Spinal cord (tissue), 10 donors: ENCODE data around the gene KIF15. TPM values are rescaled to one million over a fixed set of nuclear protein-coding genes. Genes with fewer than 3 reads are reported as not detected.
A peak's percentile ranks its signal among the peaks of the same experiment; 100 is the strongest.
"Not testable (repeated sequence)": the region's sequence is repeated elsewhere in the genome, so short reads cannot be mapped to it uniquely, and the experiment has no call there.

ENCODE experiments used
- DNase-seq, 6 donors: peaks; one replicate each; pipeline versions ENCODE4 v3.0.0 to v3.0.0-alpha.2; 2013 to 2015; ENCODE audit warnings: low spot score in 6 of 6, low read depth in 4 of 6
- H3K27ac ChIP-seq: one replicate; pipeline ENCODE4 v1.5.1; 2013; ENCODE audit warnings: low read depth, low read length, control low read depth
- H3K27me3 ChIP-seq: one replicate; pipeline ENCODE4 v1.6.1; 2013; ENCODE audit warnings: low read length; ENCODE audit not compliant: control insufficient read depth, insufficient read depth
- H3K36me3 ChIP-seq: one replicate; pipeline ENCODE4 v1.6.1; 2013; ENCODE audit warnings: low read length; ENCODE audit not compliant: control insufficient read depth, insufficient read depth
- H3K4me1 ChIP-seq: one replicate; pipeline ENCODE4 v1.6.1; 2013; ENCODE audit warnings: low read length; ENCODE audit not compliant: control insufficient read depth, insufficient read depth
- H3K4me3 ChIP-seq: one replicate; pipeline ENCODE4 v1.5.1; 2013; ENCODE audit warnings: low read depth, low read length, control low read depth
- H3K9me3 ChIP-seq: one replicate; pipeline ENCODE4 v1.6.1; 2013; ENCODE audit warnings: low read length; ENCODE audit not compliant: control insufficient read depth, insufficient read depth
- whole genome bisulfite sequencing: methylation state at CpG from one replicate; pipeline ENCODE4 v1.1.5; 2013; ENCODE audit warnings: missing lambda C conversion rate; ENCODE audit not compliant: insufficient coverage; 5-methylcytosine and 5-hydroxymethylcytosine counted together
- polyA plus RNA-seq, 2 donors: library from polyadenylated mRNA; unstranded; fragments of 120-200 nt; gene quantifications; one replicate each; pipeline ENCODE4 v1.2.1, GENCODE V29; 2013; ENCODE audit not compliant: insufficient read length in 2 of 2
- total RNA-seq, 2 donors: library from RNA; depleted of rRNA in 1 of 2; stranded (reverse); fragments of 120-200 nt in 1 of 2; fragments of >200 nt in 1 of 2; gene quantifications; one replicate each; pipeline versions ENCODE4 v1.2.3 to v1.2.4, GENCODE V29; 2013 to 2014
- donor health status: healthy.

Gene KIF15
- total and polyA plus RNA-seq, 4 donors, result 10.4 to 14.0 (median 13.0) TPM

GRCh38 chr3:44845528-44846520 lies 84.2 kb downstream of the KIF15 start:
- 71% methylated on average over 6 of the region's 7 CpGs for WGBS
- Histone ChIP-seq H3K27me3 (no peaks in the 10 kb centered on the region), H3K27ac (no peak overlapping the region), H3K4me1 (no peaks in the 10 kb centered on the region), H3K36me3 (peaks cover 7% of the 10 kb centered on the region), H3K9me3 (no peaks in the 10 kb centered on the region), H3K4me3 (no peak overlapping the region)
- DNase-seq, result peak in 3 of 6 donors; percentile 10 to 55 (median 34)

- H3K4me3 ChIP-seq, result no peak overlapping the region
- WGBS, result 88% methylated on average over 1 of the region's 1 CpG
- no peaks in the 10 kb centered on the region for H3K36me3 ChIP-seq
- DNase-seq, result no peak
- H3K27ac ChIP-seq, result no peak overlapping the region
- H3K4me1 ChIP-seq, result no peaks in the 10 kb centered on the region
- H3K9me3 ChIP-seq, result no peaks in the 10 kb centered on the region
- H3K27me3 ChIP-seq, result no peaks in the 10 kb centered on the region
These were observed 87.0 kb downstream of the KIF15 start for GRCh38 chr3:44848634-44849033.

- H3K27me3 ChIP-seq, H3K36me3 ChIP-seq: not testable (repeated sequence)
- WGBS, result 99% methylated on average over 5 of the region's 6 CpGs
These were observed 95.1 kb downstream of the KIF15 start for GRCh38 chr3:44856663-44857062.

DNA sequence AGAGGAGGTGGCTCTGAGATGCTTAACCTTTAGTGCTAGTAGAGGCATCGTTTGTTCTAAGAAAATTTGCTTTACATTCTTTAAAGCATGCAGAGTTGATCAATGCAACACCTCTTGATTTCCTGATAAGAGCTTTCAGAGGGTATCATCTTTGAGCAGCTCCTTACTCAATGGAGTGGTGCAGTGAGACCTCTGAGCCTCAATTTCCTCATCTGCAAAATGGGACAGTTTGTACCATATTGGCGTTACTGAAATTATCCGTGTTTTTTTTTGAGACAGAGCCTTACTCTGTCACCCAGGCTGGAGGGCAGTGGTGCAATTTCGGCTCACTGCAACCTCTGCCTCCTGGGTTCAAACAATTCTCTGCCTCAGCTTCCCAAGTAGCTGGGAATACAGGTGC lies 98.5 kb downstream of the KIF15 start:
- Histone ChIP-seq H3K4me1 (peaks cover 11% of the 10 kb centered on the region), H3K27ac (no peak overlapping the region), H3K4me3 (no peak overlapping the region), H3K36me3 (no peaks in the 10 kb centered on the region), H3K27me3 (no peaks in the 10 kb centered on the region), H3K9me3 (no peaks in the 10 kb centered on the region)
- WGBS, result 93% methylated on average over 3 of the region's 4 CpGs
- no peak for DNase-seq

More at GRCh38 chr3:44856663-44857062, 95.1 kb downstream of the KIF15 start:
- not testable (repeated sequence) for H3K4me1 ChIP-seq, H3K9me3 ChIP-seq, H3K27ac ChIP-seq, DNase-seq, H3K4me3 ChIP-seq

- DNase-seq, result peak; percentile 85 to 98 (median 88)
- WGBS, result under 1% methylated on average over 89 of the region's 91 CpGs
- Histone ChIP-seq H3K9me3 (no peaks in the 10 kb centered on the region), H3K27me3 (no peaks in the 10 kb centered on the region), H3K36me3 (peaks cover 6% of the 10 kb centered on the region), H3K4me1 (peaks cover 11% of the 10 kb centered on the region), H3K27ac (peak within 1 kb of the TSS; percentile 97), H3K4me3 (peak within 1 kb of the TSS; percentile 78)
These were observed 100.0 kb downstream of the KIF15 start, which contains the start of gene TMEM42 for GRCh38 chr3:44861412-44862225. Gene TMEM42 (plus strand): TSS chr3:44861912. CDS start chr3:44861925, 13 bp downstream.

DNA sequence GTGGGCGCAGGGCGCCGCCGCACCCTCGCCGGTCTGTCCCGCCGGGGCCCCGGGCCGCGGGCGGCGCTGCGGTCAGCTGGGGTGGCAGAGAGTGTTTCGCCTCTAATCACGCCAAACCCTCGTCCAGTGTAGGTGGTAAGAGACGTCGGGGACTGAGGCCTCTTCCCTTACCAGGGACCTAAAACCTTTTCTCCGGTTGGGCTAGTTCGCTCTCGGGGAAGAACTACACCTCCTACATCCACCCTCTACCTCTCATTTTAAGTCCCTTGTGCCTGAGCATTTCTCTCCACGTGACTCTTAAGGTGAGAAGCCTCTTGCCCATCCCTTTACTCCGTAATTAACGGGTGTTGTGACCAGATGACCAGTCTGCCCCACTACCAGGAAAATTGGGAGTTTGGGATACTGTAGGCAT lies 100.6 kb downstream of the KIF15 start:
- peaks cover 11% of the 10 kb centered on the region for H3K4me1 ChIP-seq
- H3K27me3 ChIP-seq, result no peaks in the 10 kb centered on the region
- no peaks in the 10 kb centered on the region for H3K9me3 ChIP-seq
- DNase-seq, result peak in 3 of 6 donors; percentile 29 to 56 (median 40)
- 0% methylated on average over 15 of the region's 25 CpGs for WGBS
- H3K4me3 ChIP-seq, result peak overlapping the region; percentile 78
- peaks cover 10% of the 10 kb centered on the region for H3K36me3 ChIP-seq
- peak overlapping the region; percentile 35 for H3K27ac ChIP-seq

DNA sequence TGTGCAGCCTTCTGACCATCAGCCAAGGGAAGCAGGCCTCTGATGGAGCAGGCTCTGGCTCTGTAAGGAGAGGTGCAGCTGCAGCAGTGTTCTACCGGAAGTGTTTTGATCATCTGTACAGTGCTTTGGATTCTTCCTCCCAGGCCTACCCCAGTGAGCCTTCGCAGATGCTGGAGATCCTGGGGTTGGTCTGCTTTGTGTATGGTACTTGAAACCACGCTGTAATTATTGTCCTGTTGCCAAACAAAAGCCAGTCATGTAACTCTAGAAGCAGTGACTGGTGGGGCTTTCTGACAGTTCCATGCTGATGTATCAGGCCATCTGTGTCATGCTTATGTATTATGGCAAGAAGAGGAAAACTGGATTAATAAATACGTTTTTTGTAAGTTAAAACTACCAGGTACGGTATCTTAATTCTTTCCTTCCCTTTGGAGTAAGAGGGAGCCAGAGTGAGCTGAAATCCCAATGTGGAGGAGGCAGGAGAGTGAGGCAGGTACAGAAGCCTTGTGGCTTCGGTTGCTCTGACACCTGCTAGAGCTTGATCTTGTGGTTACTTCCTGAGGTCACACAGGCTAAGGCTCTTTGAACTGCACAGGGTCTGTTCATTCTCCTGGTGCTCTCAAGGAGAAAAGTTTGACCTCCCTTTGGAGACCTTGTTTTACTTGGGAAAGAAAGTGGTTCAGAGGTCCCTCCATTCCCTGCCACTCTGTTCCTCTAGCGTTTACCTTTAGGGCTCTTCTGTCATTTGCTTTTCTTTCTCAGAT lies 103.9 kb downstream of the KIF15 start:
- no peak for DNase-seq
- no peak overlapping the region for H3K27ac ChIP-seq

DNA sequence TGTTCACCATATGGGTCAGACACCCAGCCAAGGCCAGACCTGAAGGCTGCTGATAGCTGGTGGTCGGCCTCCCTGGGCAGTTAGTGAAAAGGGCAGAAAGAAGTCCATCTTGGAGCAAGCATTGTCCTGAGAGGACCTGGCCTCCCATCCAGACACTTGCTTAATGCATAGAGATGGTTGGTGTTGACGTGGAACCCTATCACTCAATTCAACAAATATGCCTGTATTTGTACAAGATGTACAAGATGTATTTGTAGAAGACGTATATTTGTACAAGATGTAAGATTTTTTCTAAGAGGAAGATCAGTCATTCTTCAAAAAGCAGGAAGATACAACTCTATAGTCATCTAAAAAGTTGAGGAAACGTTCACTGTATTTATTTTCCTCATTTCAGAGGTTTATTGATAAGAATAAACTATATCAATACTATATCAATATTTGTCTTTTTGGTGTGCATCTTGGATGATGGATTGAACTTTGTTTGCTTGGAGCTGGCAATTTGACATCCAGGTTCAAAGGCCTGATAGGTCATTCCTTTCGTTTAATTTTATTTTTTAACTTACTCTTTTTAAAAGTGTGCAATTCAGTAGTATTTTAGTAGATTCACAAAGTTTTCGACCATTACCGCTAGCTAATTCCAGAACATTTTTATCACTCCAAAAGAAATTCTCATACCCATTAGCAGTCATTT lies 106.0 kb downstream of the KIF15 start:
- Histone ChIP-seq H3K27ac (no peak overlapping the region), H3K4me3 (no peak overlapping the region), H3K4me1 (peaks cover 1% of the 10 kb centered on the region), H3K36me3 (peaks cover 10% of the 10 kb centered on the region), H3K9me3 (peaks cover 2% of the 10 kb centered on the region), H3K27me3 (no peaks in the 10 kb centered on the region)
- no peak for DNase-seq
- 100% methylated on average over 1 of the region's 7 CpGs for WGBS

More for the DNA sequence above, 103.9 kb downstream of the KIF15 start:
- WGBS, result 92% methylated on average over 3 of the region's 7 CpGs
- Histone ChIP-seq H3K27me3 (no peaks in the 10 kb centered on the region), H3K9me3 (peaks cover 2% of the 10 kb centered on the region), H3K4me3 (no peak overlapping the region), H3K4me1 (peaks cover 11% of the 10 kb centered on the region), H3K36me3 (peaks cover 10% of the 10 kb centered on the region)
